ENCODE data around the gene SELENON.

DNA sequence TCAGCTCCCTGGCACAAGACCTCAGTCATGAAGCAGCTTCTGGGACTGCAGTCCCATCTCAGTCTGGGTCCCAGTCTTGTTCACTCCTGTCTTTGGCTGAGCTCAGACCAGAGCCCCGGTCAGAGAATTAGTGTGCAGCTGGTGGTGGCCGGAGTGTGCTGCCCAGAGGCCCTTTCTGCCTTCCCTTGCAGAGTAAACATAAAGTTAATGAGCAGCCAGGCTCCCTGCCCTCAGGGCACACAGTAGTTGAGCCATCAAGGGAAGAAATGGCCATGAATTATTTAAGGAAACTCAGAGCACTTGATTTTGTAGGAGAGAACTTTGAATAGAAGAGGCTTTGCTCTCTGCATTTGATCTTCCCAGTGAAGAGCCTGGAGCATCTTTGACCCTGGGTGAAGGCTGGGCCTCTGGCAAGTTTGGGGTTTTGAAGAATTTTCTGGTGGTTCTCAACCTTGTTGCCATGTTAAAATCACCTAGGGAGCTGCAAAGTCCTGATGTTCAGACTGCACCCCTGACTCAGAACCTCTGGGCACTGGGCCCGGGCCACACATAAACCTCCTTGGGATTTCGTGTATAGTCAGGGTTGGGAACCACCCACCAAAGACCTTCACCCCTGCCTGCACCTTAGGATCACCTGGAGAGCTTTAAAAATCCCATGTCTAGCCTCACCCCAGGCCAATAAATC is 26.4 kb upstream of the SELENON start:
- TF ChIP-seq EZH2 (IDR thresholded peaks at IDR 0.05; ENCODE audit: insufficient read depth, poor library complexity, severe bottlenecking) (no peak), EZH2phosphoT487 (IDR thresholded peaks at IDR 0.05; ENCODE audit: insufficient read depth, low read depth) (no peak)

Measured in GM23248 (cell line).